CD4-positive, alpha-beta memory T cell (primary cell): Measurements from ENCODE around the gene SKA2. TPM values are rescaled to one million over a fixed set of nuclear protein-coding genes. Genes with fewer than 3 reads are reported as not detected.
A peak's percentile ranks its signal among the peaks of the same experiment; 100 is the strongest.

Experiments used
- CTCF ChIA-PET: fragments of 350-600 bp; sonication (Branson Sonifier 250); formaldehyde crosslinking; loops from one replicate; lab custom pipeline; 2021; ENCODE audit warnings: inconsistent platforms; ENCODE audit not compliant: partially characterized antibody; lab: Charles Lee
- POLR2A ChIA-PET: fragments of 350-600 bp; sonication (Branson Sonifier 250); formaldehyde crosslinking; loops from one replicate; lab custom pipeline; 2021; ENCODE audit not compliant: partially characterized antibody; lab: Charles Lee
- DNase-seq, 5 donors: peaks; one replicate each; pipeline versions ENCODE4 v3.0.0 to v3.0.0-alpha.2; 2020 to 2022; ENCODE audit warnings: mixed read lengths in 1 of 5
- H3K27ac ChIP-seq: one replicate; pipeline ENCODE4 v1.7.0; 2013; ENCODE audit warnings: low read depth, low read length
- H3K27me3 ChIP-seq: 2 replicates; pipeline ENCODE4 v1.7.0; 2013; ENCODE audit warnings: mild to moderate bottlenecking, low read length, moderate library complexity; ENCODE audit not compliant: insufficient read depth
- H3K36me3 ChIP-seq: 2 replicates; pipeline ENCODE4 v1.7.0; 2013; ENCODE audit warnings: mild to moderate bottlenecking, low read length, moderate library complexity; ENCODE audit not compliant: insufficient read depth
- H3K4me1 ChIP-seq: 2 replicates; pipeline ENCODE4 v1.7.0; 2013; ENCODE audit warnings: mild to moderate bottlenecking, low read length, moderate library complexity; ENCODE audit not compliant: insufficient read depth
- H3K4me3 ChIP-seq, 2 donors: one replicate each; pipeline ENCODE4 v1.7.0; 2013; ENCODE audit warnings: low read length in 2 of 2, mild to moderate bottlenecking in 1 of 2
- H3K9me3 ChIP-seq, 2 donors: one replicate each; pipeline ENCODE4 v1.7.0; 2013; ENCODE audit warnings: low read length in 2 of 2, control low read depth in 1 of 2; ENCODE audit not compliant: control insufficient read depth in 1 of 2
- H3K27ac Mint-ChIP-seq, 7 donors: one replicate each; pipeline ENCODE4 v1.8.0; 2020 to 2021; ENCODE audit warnings: mixed read lengths in 7 of 7, mild to moderate bottlenecking in 6 of 7, inconsistent platforms in 3 of 7, moderate library complexity in 3 of 7
- H3K27me3 Mint-ChIP-seq, 2 donors: one replicate each; pipeline ENCODE4 v1.8.0; 2020 to 2021; ENCODE audit warnings: mixed read lengths in 2 of 2
- H3K36me3 Mint-ChIP-seq, 2 donors: one replicate each; pipeline ENCODE4 v1.8.0; 2020 to 2021; ENCODE audit warnings: mixed read lengths in 2 of 2, inconsistent platforms in 1 of 2, mild to moderate bottlenecking in 1 of 2
- H3K4me1 Mint-ChIP-seq, 4 donors: one replicate each; pipeline ENCODE4 v1.8.0; 2020 to 2021; ENCODE audit warnings: mixed read lengths in 4 of 4, mild to moderate bottlenecking in 1 of 4
- H3K4me3 Mint-ChIP-seq, 8 donors: one replicate each; pipeline ENCODE4 v1.8.0; 2020 to 2021; ENCODE audit warnings: mixed read lengths in 8 of 8, mild to moderate bottlenecking in 7 of 8, moderate library complexity in 6 of 8, inconsistent platforms in 3 of 8
- H3K9me3 Mint-ChIP-seq, 8 donors: one replicate each; pipeline ENCODE4 v1.8.0; 2020 to 2021; ENCODE audit warnings: mixed read lengths in 8 of 8, mild to moderate bottlenecking in 5 of 8, inconsistent platforms in 3 of 8, moderate library complexity in 1 of 8
- intact Hi-C: fragments of 100-400 bp; cut with micrococcal nuclease; formaldehyde crosslinking; loops from one replicate; pipeline ENCODE4 v1.15.1; 2023
- polyA plus RNA-seq, 2 donors: library from polyadenylated mRNA; unstranded; fragments of 300-500 nt; fragmentation: Illumina TruSeq; gene quantifications; one replicate each; pipeline ENCODE4 v1.2.3, GENCODE V29; 2021
- total RNA-seq, 2 experiments: library from RNA; stranded (reverse); gene quantifications; one replicate each; pipeline ENCODE4 v1.2.3, GENCODE V29; 2021

The SKA2 gene
- total and polyA plus RNA-seq, 4 experiments from 2014 or later: 19.6 to 43.1 (median 29.2) TPM

- Mint-ChIP-seq H3K27ac (peak overlapping the region; percentile 90 to 97 (median 95)), H3K4me3 (peak overlapping the region; percentile 90 to 96 (median 92)), H3K9me3 (no peaks in the 10 kb centered on the region), H3K36me3 (peaks cover 0 to 19% of the 10 kb centered on the region in 2 donors), H3K4me1 (peaks cover 28 to 51% (median 37%) of the 10 kb centered on the region in 4 donors), H3K27me3 (no peaks in the 10 kb centered on the region)
- Histone ChIP-seq H3K4me3 (peak overlapping the region; percentile 67 to 71), H3K36me3 (no peaks in the 10 kb centered on the region), H3K9me3 (no peaks in the 10 kb centered on the region), H3K4me1 (peaks cover 29% of the 10 kb centered on the region), H3K27me3 (no peaks in the 10 kb centered on the region), H3K27ac (peak overlapping the region; percentile 81)
- DNase-seq: peak; percentile 73 to 88 (median 80)
- intact Hi-C loops: loop anchor here (1.0 to 5.0 kb wide), 5 partner anchors 49 to 1849 kb away; partner anchors contain the start of genes GDPD1, MRPS23, MSI2 and PRR11
- ChIA-PET CTCF (interaction anchor here (1.0 to 1.7 kb wide), 3 partner anchors 48 to 587 kb away, joined by 3 to 11 read pairs (median 3); partner anchors contain the start of gene SMG8), POLR2A (interaction anchor here (0.5 to 2.3 kb wide), 17 partner anchors 12 to 1572 kb away, joined by 3 to 28 read pairs (median 4); partner anchors contain the start of genes BCAS3, CLTC, GDPD1 and MTMR4)
These were observed 49.0 kb downstream of the SKA2 start for GRCh38 chr17:59105852-59106462.

- no peaks in the 10 kb centered on the region for H3K9me3 Mint-ChIP-seq
- H3K27ac ChIP-seq: no peak overlapping the region
- no peak for DNase-seq
- no peaks in the 10 kb centered on the region for H3K9me3 ChIP-seq
- H3K36me3 Mint-ChIP-seq: peaks cover 20 to 32% of the 10 kb centered on the region in 2 donors
- H3K4me3 Mint-ChIP-seq: no peak overlapping the region
- H3K27me3 Mint-ChIP-seq: no peaks in the 10 kb centered on the region
- H3K27me3 ChIP-seq: no peaks in the 10 kb centered on the region
- H3K4me1 ChIP-seq: peaks cover 22% of the 10 kb centered on the region
- POLR2A ChIA-PET: no interaction called here
- H3K36me3 ChIP-seq: no peaks in the 10 kb centered on the region
- no peak overlapping the region for H3K4me3 ChIP-seq
- no peak overlapping the region for H3K27ac Mint-ChIP-seq
- intact Hi-C loops: no loop called here
- CTCF ChIA-PET: no interaction called here
- peaks cover 23 to 37% (median 31%) of the 10 kb centered on the region in 4 donors for H3K4me1 Mint-ChIP-seq
These were observed 53.8 kb downstream of the SKA2 start for GRCh38 chr17:59101178-59101577.

- ChIA-PET CTCF (no interaction called here), POLR2A (no interaction called here)
- no peaks in the 10 kb centered on the region for H3K4me1 ChIP-seq
- Mint-ChIP-seq H3K27me3 (no peaks in the 10 kb centered on the region), H3K4me1 (peaks cover 15 to 19% (median 17%) of the 10 kb centered on the region in 4 donors), H3K4me3 (no peak overlapping the region), H3K36me3 (peaks cover 20 to 34% of the 10 kb centered on the region in 2 donors), H3K9me3 (no peaks in the 10 kb centered on the region), H3K27ac (peak overlapping the region in 1 of 7 donors; percentile 14)
- H3K27me3 ChIP-seq: no peaks in the 10 kb centered on the region
- H3K36me3 ChIP-seq: no peaks in the 10 kb centered on the region
- no peak overlapping the region for H3K4me3 ChIP-seq
- H3K9me3 ChIP-seq: no peaks in the 10 kb centered on the region
- DNase-seq: no peak
- no peak overlapping the region for H3K27ac ChIP-seq
- intact Hi-C loops: no loop called here
These were observed 57.1 kb downstream of the SKA2 start for GRCh38 chr17:59097876-59098275.

GRCh38 chr17:59094861-59095530, 60.0 kb downstream of the SKA2 start:
- Histone ChIP-seq H3K27ac (no peak overlapping the region), H3K9me3 (no peaks in the 10 kb centered on the region), H3K4me3 (no peak overlapping the region), H3K4me1 (no peaks in the 10 kb centered on the region), H3K27me3 (no peaks in the 10 kb centered on the region), H3K36me3 (peaks cover 3% of the 10 kb centered on the region)
- intact Hi-C loops: no loop called here
- ChIA-PET CTCF (interaction anchor here (1.0 to 1.6 kb wide), 2 partner anchors 13 to 17 kb away, joined by 3 to 4 read pairs; no protein-coding TSS in a partner anchor), POLR2A (interaction anchor here (1.2 kb wide), 1 partner anchor 12 kb away, joined by 3 read pairs; the partner anchor contains the start of gene TRIM37)
- Mint-ChIP-seq H3K36me3 (peaks cover 14 to 24% of the 10 kb centered on the region in 2 donors), H3K27ac (peak overlapping the region in 2 of 7 donors; percentile 31 to 41), H3K4me3 (no peak overlapping the region), H3K4me1 (peaks cover 5 to 9% (median 8%) of the 10 kb centered on the region in 4 donors), H3K27me3 (no peaks in the 10 kb centered on the region), H3K9me3 (no peaks in the 10 kb centered on the region)
- no peak for DNase-seq

- H3K4me1 ChIP-seq: no peaks in the 10 kb centered on the region
- Mint-ChIP-seq H3K4me3 (peak overlapping the region in 1 of 8 donors; percentile 20), H3K9me3 (no peaks in the 10 kb centered on the region), H3K4me1 (peaks cover 5 to 9% (median 7%) of the 10 kb centered on the region in 4 donors), H3K27me3 (no peaks in the 10 kb centered on the region), H3K27ac (no peak overlapping the region), H3K36me3 (peaks cover 12 to 28% of the 10 kb centered on the region in 2 donors)
- DNase-seq: no peak
- H3K27ac ChIP-seq: no peak overlapping the region
- H3K36me3 ChIP-seq: peaks cover 12% of the 10 kb centered on the region
- H3K9me3 ChIP-seq: no peaks in the 10 kb centered on the region
- no peak overlapping the region for H3K4me3 ChIP-seq
- intact Hi-C loops: no loop called here
- CTCF ChIA-PET: no interaction called here
- POLR2A ChIA-PET: interaction anchor here (1.2 kb wide), 1 partner anchor 13 kb away, joined by 3 read pairs; the partner anchor contains the start of gene TRIM37
- H3K27me3 ChIP-seq: no peaks in the 10 kb centered on the region
These were observed 61.2 kb downstream of the SKA2 start for GRCh38 chr17:59093702-59094231.

- Mint-ChIP-seq H3K36me3 (peaks cover 12 to 28% of the 10 kb centered on the region in 2 donors), H3K27me3 (no peaks in the 10 kb centered on the region), H3K4me3 (peak overlapping the region in 1 of 8 donors; percentile 20), H3K27ac (no peak overlapping the region), H3K9me3 (no peaks in the 10 kb centered on the region), H3K4me1 (peaks cover 5 to 9% (median 7%) of the 10 kb centered on the region in 4 donors)
- ChIA-PET POLR2A (interaction anchor here (1.2 kb wide), 1 partner anchor 14 kb away, joined by 5 read pairs; the partner anchor contains the start of gene TRIM37), CTCF (no interaction called here)
- no peaks in the 10 kb centered on the region for H3K4me1 ChIP-seq
- no peak for DNase-seq
- H3K4me3 ChIP-seq: no peak overlapping the region
- H3K27me3 ChIP-seq: no peaks in the 10 kb centered on the region
- intact Hi-C loops: no loop called here
- no peak overlapping the region for H3K27ac ChIP-seq
- no peaks in the 10 kb centered on the region for H3K9me3 ChIP-seq
- H3K36me3 ChIP-seq: peaks cover 12% of the 10 kb centered on the region
These were observed 61.8 kb downstream of the SKA2 start for GRCh38 chr17:59093145-59093701.
